NCI-H2171 treated with DMSO at 0.1 percent for 48 hours (cell line): Measurements from ENCODE around the gene MS4A4A.

Experiments
- DNase-seq: peaks from one replicate; lab custom pipeline; 2025; lab: John Stamatoyannopoulos, UW

The MS4A4A gene

GRCh38 chr11:60349990-60350389 is 69.5 kb downstream of the MS4A4A start:
- DNase-seq: no peak

DNA sequence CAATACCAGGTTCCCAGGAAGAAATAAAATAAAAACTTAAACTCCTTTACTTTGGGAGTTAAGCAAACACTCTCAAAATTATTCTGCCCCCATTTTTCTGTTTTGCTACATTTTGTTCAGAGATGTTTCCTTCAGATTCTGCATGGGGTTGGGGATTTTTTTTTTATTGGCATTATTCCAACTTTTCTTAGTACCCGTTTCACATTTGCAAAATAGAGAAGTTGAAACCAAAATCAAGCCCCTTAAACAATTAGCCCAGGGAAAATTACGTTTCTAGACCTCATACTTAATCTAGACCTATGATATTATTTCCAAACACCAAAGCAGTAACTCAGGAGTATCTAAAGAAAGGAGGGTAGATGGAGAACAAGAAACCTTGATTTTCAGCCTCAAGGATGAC is 77.3 kb downstream of the MS4A4A start:
- no peak for DNase-seq
